HG03139 (cell line): ENCODE data around the gene CTNNA3.
"Not testable (repeated sequence)": the region's sequence is repeated elsewhere in the genome, so short reads cannot be mapped to it uniquely, and the experiment has no call there.

Source experiments
- ATAC-seq: cut with Tn5 transposase; IDR thresholded peaks from one replicate; pipeline ENCODE4 v1.9.1; 2021; ENCODE audit not compliant: unreplicated experiment

The CTNNA3 gene

DNA sequence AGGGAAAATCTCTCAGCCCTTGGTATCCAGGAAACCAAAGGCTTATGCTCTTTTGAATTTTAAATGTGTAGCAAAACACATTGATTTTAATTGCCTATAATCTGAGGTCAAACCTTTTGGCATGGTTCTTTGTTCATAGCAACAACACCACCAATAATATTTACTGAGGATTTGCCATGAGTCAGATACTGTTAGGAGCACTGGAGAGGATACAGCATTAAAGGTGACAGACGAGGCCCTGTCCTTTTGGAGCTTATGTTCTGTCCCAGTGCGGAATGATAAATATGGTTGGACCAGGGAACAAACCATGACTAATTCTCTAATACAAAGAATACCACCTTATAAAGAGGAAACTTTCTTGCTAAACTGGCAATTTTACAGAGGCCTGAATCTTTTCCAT, 176.6 kb downstream of the CTNNA3 start:
- no peak for ATAC-seq

- ATAC-seq, result no peak
These were observed 177.2 kb downstream of the CTNNA3 start for GRCh38 chr10:67518756-67519155.

DNA sequence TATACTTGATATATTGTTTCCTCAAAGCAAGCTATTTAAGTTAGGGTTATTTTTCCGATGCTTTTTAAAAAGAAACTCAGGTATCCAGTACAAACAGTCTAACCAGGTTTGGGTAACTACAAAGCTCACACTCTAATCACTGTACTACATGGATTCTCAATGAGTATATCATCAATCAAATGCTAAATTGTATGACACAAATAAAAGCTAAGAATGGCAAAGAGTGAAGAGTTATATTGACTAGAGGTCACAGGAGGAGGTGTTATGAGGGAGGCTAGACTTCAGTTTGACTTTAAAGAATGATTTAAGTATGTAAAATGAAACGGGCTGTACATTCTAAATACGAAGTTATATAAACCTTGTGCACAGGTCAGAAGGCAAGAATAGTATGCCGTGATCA, 178.0 kb downstream of the CTNNA3 start:
- no peak for ATAC-seq

GRCh38 chr10:67506757-67507091, 189.3 kb downstream of the CTNNA3 start:
- ATAC-seq, result no peak

DNA sequence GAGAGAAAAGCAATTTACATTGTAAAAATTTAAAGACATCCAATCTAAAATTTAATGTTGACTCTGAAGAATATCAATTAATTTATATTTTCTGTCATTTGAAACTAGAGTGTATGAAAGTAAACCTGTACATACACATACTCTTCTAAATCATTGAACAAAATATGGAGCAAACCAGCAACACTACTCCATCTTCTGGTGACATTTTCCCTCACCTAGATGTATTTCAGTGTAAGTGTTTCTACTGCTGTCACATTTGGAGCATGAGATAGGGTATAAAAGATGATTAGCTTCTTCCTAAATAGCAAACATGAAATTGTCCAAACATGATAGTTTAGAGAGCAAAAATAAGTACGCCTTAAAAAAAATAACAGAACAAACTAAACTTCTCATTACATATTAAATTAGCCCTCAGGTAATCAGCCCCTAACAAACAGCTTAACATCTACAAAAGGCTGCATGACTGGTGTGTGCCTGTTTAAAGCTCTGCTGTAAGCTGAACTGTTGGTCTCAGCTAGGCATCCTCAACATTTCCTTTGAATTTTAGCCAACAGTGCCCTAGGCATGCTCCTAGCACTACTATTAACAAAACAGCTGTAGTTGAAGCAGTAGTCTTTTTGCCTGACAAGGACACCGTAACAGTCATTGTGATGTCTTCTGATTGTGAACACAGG, 189.8 kb downstream of the CTNNA3 start:
- ATAC-seq, result no peak

DNA sequence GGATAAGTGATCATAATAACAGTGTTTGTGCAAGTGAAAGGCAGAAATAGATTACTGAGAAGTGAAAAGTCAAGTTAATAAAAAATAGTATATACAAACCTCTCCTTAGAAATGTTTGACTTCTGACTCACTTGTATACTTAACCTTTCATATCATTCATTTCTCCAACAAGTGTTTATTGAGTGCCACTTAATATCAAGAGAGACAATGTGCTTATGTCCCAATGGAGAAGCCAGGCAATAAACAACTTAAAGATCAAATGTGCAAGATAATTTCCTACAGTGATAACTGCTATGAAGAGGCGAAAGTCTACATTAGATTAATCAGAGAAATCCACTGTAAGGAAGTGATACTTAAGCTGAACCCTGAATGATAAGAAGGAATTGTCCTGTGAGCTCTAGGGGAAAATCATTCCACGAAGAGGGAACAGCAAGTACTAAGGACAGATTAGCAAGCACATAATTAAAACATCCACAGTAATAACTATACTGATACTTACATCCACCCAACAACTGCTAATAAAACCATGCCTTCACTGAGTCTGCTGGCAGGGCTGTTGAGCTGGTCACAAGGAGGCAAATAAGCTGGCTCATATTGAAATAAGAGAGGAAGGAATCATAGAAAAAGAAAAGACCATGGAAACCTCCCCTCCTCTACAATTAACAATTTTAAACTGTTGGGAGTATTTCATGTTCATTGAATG, 203.5 kb downstream of the CTNNA3 start:
- ATAC-seq, result no peak

DNA sequence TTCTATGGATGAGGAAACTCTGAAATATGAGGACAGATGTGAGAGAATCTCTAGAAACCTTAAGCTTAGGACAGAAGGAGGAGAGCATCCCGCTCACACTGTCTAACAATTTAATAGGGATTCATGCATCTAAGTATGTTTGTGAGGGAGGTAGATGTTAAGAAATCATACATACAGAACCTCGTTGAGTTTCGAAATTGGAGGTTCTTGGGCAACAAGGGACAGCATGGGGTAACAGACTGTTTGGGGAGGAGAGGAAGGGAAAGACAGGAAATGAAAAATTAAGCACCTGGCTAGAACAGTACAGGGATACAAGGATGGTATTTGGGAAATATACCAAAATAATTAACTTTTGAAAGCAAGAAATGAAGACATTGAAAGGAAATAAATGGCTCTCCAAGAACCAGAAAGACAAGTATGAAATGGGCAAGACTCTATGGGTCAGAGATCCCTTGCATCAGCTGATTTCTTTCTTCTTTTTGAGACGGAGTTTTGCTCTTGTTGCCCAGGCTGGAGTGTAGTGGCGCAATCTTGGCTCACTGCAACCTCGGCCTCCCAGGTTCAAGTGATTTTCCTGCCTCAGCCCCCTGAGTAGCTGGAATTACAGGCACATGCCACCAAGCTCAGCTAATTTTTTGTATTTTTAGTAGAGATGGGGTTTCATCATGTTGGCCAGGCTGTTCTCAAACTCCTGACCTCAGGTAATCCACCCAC, 207.9 kb downstream of the CTNNA3 start:
- ATAC-seq, result no peak

DNA sequence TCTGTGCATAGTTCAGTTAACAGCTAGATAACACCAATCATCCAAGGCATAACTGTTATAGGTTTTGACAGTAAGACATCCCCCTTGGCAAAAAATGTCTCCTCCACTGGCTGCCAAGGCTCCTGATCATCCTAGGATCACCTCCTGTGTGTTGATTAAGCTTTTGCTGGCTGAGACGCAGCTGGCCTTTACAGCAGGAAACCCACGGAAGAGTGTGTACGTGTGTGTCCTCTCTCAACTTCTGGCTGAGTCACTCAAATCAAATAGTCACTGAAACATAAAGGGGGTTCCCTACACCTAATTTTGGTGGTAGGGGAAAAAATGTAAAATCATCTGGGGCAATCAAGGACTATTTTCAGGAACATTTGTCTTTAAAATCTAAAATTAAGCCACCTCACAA, 208.8 kb downstream of the CTNNA3 start:
- ATAC-seq, result no peak

- no peak for ATAC-seq
These were observed 218.1 kb downstream of the CTNNA3 start for GRCh38 chr10:67477868-67478267.

- no peak for ATAC-seq
These were observed 219.8 kb downstream of the CTNNA3 start for GRCh38 chr10:67476201-67476600.

DNA sequence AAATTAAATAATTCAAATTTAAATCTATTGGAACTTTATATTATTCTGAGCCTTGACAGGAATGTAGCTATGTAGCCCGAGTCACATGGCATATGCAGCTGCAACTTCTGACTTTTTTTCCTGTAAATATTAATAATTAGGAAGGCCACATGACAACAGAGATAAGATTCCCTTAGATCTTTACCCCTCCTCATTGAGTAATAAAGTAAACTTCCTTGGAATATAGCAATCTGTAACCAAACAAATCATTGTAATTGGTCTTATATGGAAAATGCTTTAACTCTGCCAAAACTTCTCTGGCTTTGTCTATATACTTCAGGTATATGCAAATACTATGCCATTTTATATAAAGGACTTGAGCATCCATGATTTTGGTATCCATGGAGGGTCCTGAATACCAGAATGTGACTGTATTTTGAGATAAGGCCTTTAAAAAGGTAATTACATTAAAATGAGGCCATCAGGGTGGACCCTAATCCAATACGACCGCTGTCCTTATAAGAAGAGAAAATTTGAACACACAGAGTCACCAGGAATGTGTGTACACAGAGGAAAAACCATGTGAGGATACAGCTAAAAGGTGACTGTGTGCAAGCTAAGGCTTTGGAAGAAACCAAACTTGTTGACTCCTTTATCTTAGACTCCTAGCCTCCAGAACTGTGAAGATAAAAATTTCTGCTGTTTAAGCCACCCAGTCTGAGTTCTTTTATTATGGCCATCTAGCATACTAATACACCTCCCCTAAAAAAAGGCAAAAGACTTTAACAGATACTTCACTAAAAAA, 222.0 kb downstream of the CTNNA3 start:
- ATAC-seq, result no peak

- no peak for ATAC-seq
These were observed 225.0 kb downstream of the CTNNA3 start for GRCh38 chr10:67471022-67471421.

- no peak for ATAC-seq
These were observed 231.7 kb downstream of the CTNNA3 start for GRCh38 chr10:67464278-67464677.

- no peak for ATAC-seq
These were observed 243.1 kb downstream of the CTNNA3 start for GRCh38 chr10:67452892-67453291.

DNA sequence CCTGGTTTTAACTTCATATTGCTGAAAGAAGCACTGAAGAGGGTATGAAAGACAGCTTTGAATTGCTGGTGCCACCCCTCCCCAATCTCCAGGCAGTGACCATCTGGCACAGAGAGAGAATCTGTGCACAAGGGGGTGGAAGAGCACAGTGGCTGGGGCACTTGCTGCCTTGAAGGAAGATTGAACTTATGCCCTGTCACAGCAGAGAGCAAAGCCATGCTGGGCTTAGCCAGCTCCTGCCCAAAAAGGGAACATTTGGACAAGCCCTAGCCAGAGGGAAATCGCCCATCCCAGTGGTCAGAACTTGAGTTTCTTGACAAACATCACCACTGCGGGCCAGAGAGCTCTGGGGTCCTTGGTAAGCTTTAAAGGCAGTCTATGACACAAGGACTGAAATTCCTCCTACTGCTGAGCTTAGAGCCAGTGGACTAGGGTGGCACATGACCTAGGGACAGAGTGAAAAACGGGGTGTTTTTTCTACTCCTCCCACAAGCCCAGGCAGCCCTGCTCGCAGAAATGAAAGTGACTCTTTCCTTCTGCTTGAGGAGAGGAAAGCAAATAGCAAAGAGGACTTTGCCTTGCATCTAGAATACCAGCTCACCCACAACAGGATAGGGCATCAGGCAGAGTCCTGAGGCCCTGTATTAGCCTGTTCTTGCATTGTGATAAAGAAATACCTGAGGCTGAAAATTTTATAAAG, 257.2 kb downstream of the CTNNA3 start:
- no peak for ATAC-seq

- no peak for ATAC-seq
These were observed 262.7 kb downstream of the CTNNA3 start for GRCh38 chr10:67433276-67433675.

DNA sequence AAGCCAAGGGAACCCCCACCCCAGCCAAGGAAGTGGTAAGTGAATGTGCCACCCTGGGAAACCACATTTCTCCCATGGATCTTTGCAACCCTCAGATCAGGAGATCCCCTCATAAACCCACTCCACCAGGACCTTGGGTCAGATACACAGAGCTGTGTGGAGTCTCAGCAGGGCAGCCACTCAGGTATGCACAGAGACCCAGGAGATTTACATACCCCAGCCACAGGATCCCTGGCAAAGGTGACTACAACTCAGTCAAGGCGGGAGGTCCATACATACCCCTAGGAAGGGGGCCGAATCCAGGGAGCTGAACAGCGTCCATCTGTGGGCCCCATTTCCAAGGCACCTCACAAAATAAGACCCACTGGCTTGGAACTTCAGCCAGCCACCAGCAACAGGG, 293.4 kb downstream of the CTNNA3 start:
- no peak for ATAC-seq

GRCh38 chr10:67401711-67402110, 294.3 kb downstream of the CTNNA3 start:
- ATAC-seq, result no peak

GRCh38 chr10:67386841-67387533, 309.0 kb downstream of the CTNNA3 start:
- not testable (repeated sequence) for ATAC-seq

- no peak for ATAC-seq
These were observed 309.7 kb downstream of the CTNNA3 start for GRCh38 chr10:67386260-67386659.
